NCI-H345 treated with DMSO at 0.1 percent for 48 hours (cell line): ENCODE measurements around the gene ARCN1.

Source experiments
- DNase-seq: peaks from one replicate; lab custom pipeline; 2025; ENCODE audit not compliant: unreplicated experiment; lab: John Stamatoyannopoulos, UW

Gene ARCN1

GRCh38 chr11:118635642-118636041 is 63.4 kb downstream of the ARCN1 start:
- DNase-seq: no peak

GRCh38 chr11:118636569-118637290 is 64.5 kb downstream of the ARCN1 start:
- DNase-seq: no peak

- no peak for DNase-seq
These were observed 66.5 kb downstream of the ARCN1 start for GRCh38 chr11:118638726-118639125.

- DNase-seq: no peak
These were observed 67.7 kb downstream of the ARCN1 start for GRCh38 chr11:118639899-118640298.

GRCh38 chr11:118640332-118641154 is 68.3 kb downstream of the ARCN1 start:
- peak; percentile 22 for DNase-seq

- peak; percentile 83 for DNase-seq
These were observed 69.3 kb downstream of the ARCN1 start for GRCh38 chr11:118641397-118642019.

- no peak for DNase-seq
These were observed 71.2 kb downstream of the ARCN1 start for GRCh38 chr11:118643142-118643994.

- no peak for DNase-seq
These were observed 71.8 kb downstream of the ARCN1 start for GRCh38 chr11:118643995-118644345.

GRCh38 chr11:118644496-118644895 is 72.3 kb downstream of the ARCN1 start:
- DNase-seq: no peak

GRCh38 chr11:118645066-118645715 is 73.0 kb downstream of the ARCN1 start:
- no peak for DNase-seq

- no peak for DNase-seq
These were observed 74.2 kb downstream of the ARCN1 start for GRCh38 chr11:118646393-118646792.

- no peak for DNase-seq
These were observed 76.1 kb downstream of the ARCN1 start for GRCh38 chr11:118648291-118648690.

- no peak for DNase-seq
These were observed 77.7 kb downstream of the ARCN1 start for GRCh38 chr11:118649941-118650340.

- no peak for DNase-seq
These were observed 78.2 kb downstream of the ARCN1 start for GRCh38 chr11:118650366-118650765.

GRCh38 chr11:118651820-118652219 is 79.6 kb downstream of the ARCN1 start:
- no peak for DNase-seq
